ENCODE results near the gene GATD1.

Gene GATD1

GRCh38 chr11:764322-765024, 12.8 kb downstream of the GATD1 start:
- no peak overlapping the region for H3K4me3 ChIP-seq (ENCODE audit: low read depth, low read length)
- no peaks in the 10 kb centered on the region for H3K27me3 ChIP-seq (ENCODE audit: insufficient read depth, low read depth, severe bottlenecking)
- no peaks in the 10 kb centered on the region for H3K9me3 ChIP-seq (ENCODE audit: severe bottlenecking)
- peak overlapping the region; percentile 10; the same call in 1 of the 2 replicates for H3K27ac ChIP-seq
- no peak for DNase-seq
- peaks cover 87% of the 10 kb centered on the region for H3K36me3 ChIP-seq
- TF ChIP-seq CTCF (IDR thresholded peaks at IDR 0.05; ENCODE audit: low read depth, low read length): no peak

- Histone ChIP-seq H3K27me3 (ENCODE audit: insufficient read depth, low read depth, severe bottlenecking) (no peaks in the 10 kb centered on the region), H3K4me3 (ENCODE audit: low read depth, low read length) (no peak overlapping the region), H3K27ac (peak overlapping the region; percentile 10; the same call in 1 of the 2 replicates), H3K9me3 (ENCODE audit: severe bottlenecking) (no peaks in the 10 kb centered on the region), H3K36me3 (peaks cover 88% of the 10 kb centered on the region)
- no peak for DNase-seq
- TF ChIP-seq CTCF (IDR thresholded peaks at IDR 0.05; ENCODE audit: low read depth, low read length): no peak
Measured at GRCh38 chr11:763549-764321, 13.6 kb downstream of the GATD1 start.

GRCh38 chr11:763073-763463, 14.2 kb downstream of the GATD1 start:
- Histone ChIP-seq H3K27me3 (ENCODE audit: insufficient read depth, low read depth, severe bottlenecking) (no peaks in the 10 kb centered on the region), H3K9me3 (ENCODE audit: severe bottlenecking) (no peaks in the 10 kb centered on the region), H3K4me3 (ENCODE audit: low read depth, low read length) (no peak overlapping the region), H3K36me3 (peaks cover 87% of the 10 kb centered on the region), H3K27ac (peak overlapping the region; percentile 48)
- TF ChIP-seq CTCF (IDR thresholded peaks at IDR 0.05; ENCODE audit: low read depth, low read length): no peak
- no peak for DNase-seq

GRCh38 chr11:762421-763072, 14.7 kb downstream of the GATD1 start:
- Histone ChIP-seq H3K4me3 (ENCODE audit: low read depth, low read length) (no peak overlapping the region), H3K36me3 (peaks cover 89% of the 10 kb centered on the region), H3K27me3 (ENCODE audit: insufficient read depth, low read depth, severe bottlenecking) (no peaks in the 10 kb centered on the region), H3K27ac (peak overlapping the region; percentile 48), H3K9me3 (ENCODE audit: severe bottlenecking) (no peaks in the 10 kb centered on the region)
- DNase-seq: peak; percentile 84
- TF ChIP-seq CTCF (IDR thresholded peaks at IDR 0.05; ENCODE audit: low read depth, low read length): peak; percentile 67

- no peak for DNase-seq
- TF ChIP-seq CTCF (IDR thresholded peaks at IDR 0.05; ENCODE audit: low read depth, low read length): no peak
- no peaks in the 10 kb centered on the region for H3K27me3 ChIP-seq (ENCODE audit: insufficient read depth, low read depth, severe bottlenecking)
- H3K27ac ChIP-seq: peak overlapping the region; percentile 48
- no peak overlapping the region for H3K4me3 ChIP-seq (ENCODE audit: low read depth, low read length)
- no peaks in the 10 kb centered on the region for H3K9me3 ChIP-seq (ENCODE audit: severe bottlenecking)
- H3K36me3 ChIP-seq: peaks cover 88% of the 10 kb centered on the region
Measured at GRCh38 chr11:761526-762108, 15.7 kb downstream of the GATD1 start.
